ENCODE data around the gene PRDM16.

GRCh38 chr1:3440711-3441409, 371.9 kb downstream of the PRDM16 start:
- TF ChIP-seq POLR2A (IDR thresholded peaks at IDR 0.05; ENCODE audit: low read length) (no peak), GATA1 (IDR thresholded peaks at IDR 0.05; ENCODE audit: low read depth, low read length) (no peak)

Data from erythroblast (primary cell).